GM19239 (cell line): ENCODE data around the gene PRRT2.

Source experiments
- DNase-seq: peaks from one replicate; pipeline ENCODE4 v3.0.0; 2011; ENCODE audit warnings: low spot score; ENCODE audit not compliant: insufficient read length
- FAIRE-seq: peaks from 2 replicates; lab custom pipeline; 2011; peaks lifted over from hg19 to GRCh38; lab: Jason Lieb, UNC

PRRT2 gene

DNA sequence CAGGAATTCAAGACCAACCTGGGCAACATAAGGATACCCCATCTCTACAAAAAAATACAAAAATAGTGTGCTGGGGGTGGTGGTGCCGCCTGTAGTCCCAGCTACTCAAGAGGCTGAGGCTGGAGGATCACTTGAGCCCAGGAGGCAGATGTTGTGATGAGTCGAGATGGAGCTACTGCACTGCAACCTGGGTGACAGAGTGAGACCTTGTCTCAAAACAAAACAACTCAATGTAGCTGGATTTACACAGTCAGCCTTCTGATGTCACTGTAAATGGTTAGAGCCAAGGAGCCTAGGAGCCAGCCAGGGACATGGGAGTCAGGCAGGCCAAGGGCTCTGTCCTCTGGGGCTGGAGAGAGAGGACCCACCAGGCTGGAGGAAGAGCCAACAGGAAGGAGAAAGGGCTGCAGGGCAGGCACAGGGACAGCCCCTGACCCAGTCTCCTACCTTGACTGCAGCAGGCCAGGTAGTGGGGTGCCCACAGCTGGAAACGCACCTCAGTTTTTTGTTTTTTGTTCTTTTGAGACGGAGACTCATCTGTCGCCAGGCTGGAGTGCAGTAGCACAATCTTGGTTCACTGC lies 42.6 kb downstream of the PRRT2 start:
- FAIRE-seq (no peak), DNase-seq (no peak)

- no peak for DNase-seq
- FAIRE-seq = no peak
Measured at GRCh38 chr16:29857133-29857760, 45.3 kb downstream of the PRRT2 start.

- FAIRE-seq (no peak), DNase-seq (no peak)
Measured at GRCh38 chr16:29858149-29858849, 46.3 kb downstream of the PRRT2 start.

DNA sequence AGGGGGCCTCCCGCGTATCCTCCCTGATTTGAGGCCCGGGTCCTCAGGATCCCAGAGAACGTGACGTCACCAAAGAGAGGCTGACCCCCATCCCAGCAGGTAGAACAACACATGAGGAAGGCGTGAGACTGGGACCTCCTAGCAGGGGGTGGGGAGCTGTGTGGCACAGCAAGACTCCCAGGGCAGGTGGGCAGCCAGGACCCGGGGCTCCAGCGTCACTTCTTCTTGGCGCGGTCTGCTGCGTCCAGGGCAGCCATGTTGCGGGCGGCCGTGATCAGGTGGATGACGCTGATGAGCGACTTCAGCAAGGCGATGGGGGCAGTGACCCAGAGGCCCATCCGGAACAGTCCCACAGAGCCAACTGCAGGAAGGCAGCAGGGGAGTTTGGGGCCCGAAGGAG lies 47.0 kb downstream of the PRRT2 start:
- FAIRE-seq (no peak), DNase-seq (no peak)

DNA sequence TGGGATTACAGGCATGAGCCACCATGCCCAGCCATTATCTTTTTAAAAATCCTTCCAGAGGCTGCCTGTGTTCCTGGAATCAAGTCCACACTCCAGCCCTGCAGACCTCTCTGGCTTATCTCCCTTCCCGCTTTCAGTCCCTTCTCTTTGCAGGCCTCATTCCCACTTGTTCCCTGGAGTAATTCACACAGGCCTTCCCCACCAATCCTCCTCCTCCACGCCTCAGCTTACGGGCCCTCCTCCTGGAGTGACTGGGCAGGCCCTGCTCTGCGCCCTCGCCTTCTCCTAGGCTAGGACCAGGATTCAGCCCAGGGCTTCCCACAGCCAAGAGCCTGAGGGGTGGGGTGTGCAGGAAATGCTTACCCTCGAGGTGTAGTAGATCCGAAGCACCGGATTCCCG lies 48.2 kb downstream of the PRRT2 start:
- FAIRE-seq = no peak
- DNase-seq = no peak

- FAIRE-seq = no peak
- DNase-seq = no peak
Measured at GRCh38 chr16:29862383-29862883, 50.4 kb downstream of the PRRT2 start.

DNA sequence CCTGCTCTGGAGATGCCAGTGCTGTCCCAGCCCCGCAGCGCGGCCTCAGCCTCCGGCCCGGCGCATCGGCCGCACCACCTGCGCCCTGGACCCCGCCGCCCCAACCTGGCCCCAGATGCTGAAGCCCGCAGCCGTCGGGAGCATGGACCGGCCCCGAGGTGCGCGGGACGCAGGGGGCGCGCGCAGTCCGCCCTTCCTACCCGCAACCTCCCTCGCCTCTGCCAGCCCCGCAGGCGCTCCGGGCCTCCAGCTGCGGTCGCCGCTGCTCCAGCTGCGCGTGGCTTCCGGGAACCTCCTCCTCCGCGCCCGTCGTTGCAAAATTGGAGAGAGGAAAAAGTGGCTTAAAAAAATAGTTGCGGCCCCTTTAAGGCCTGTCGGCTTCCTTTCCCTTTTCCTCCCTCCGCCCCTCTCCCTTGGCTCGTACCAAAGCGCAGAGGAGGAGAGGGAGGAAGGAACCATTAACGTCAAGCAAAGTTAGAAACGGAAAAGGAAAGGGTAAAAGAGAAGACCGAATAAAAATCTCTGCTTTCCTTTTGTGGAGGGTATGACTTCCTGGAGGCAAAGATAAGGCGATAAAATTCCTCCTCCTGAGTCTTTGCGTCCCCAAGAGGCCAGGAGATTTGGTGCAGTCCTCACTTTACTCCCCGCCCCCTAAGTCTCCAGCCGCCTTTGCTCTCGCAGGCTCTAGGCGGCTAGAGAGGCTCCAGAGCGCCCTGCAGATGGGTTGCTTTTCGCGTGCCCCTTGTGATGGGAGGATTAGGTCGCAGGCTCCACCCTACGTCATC lies 51.1 kb downstream of the PRRT2 start, which contains the start of gene CDIPT:
Gene CDIPT, minus strand, starts transcription at position 343 of the 785 bp plus-strand sequence. CDS start 369 bp downstream, outside the sequence.
- FAIRE-seq (peak; percentile 98), DNase-seq (peak; percentile 92)

DNA sequence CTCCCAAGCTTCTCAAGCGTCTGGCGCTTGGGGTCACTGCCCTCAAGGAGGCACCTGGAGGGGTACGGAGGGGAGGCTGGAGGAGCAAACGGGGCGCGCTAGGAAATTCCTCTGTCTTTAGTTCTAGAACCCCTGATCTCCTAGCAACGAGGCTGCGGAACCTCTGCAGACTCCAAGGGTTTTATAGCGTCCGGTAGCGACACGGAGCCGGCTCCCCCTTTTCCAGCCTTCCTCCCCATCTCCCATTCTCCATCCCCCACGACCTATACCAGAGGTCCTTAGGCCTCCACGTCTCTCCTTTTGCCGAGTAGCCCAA lies 51.6 kb downstream of the PRRT2 start:
- FAIRE-seq (no peak), DNase-seq (no peak)

GRCh38 chr16:29864205-29864604 lies 52.2 kb downstream of the PRRT2 start:
- DNase-seq = no peak
- FAIRE-seq = no peak
